ENCODE data around the gene TEAD2.

GRCh38 chr19:49362048-49362928 lies at the start of gene TEAD2:
- TF ChIP-seq, protein P1, sequence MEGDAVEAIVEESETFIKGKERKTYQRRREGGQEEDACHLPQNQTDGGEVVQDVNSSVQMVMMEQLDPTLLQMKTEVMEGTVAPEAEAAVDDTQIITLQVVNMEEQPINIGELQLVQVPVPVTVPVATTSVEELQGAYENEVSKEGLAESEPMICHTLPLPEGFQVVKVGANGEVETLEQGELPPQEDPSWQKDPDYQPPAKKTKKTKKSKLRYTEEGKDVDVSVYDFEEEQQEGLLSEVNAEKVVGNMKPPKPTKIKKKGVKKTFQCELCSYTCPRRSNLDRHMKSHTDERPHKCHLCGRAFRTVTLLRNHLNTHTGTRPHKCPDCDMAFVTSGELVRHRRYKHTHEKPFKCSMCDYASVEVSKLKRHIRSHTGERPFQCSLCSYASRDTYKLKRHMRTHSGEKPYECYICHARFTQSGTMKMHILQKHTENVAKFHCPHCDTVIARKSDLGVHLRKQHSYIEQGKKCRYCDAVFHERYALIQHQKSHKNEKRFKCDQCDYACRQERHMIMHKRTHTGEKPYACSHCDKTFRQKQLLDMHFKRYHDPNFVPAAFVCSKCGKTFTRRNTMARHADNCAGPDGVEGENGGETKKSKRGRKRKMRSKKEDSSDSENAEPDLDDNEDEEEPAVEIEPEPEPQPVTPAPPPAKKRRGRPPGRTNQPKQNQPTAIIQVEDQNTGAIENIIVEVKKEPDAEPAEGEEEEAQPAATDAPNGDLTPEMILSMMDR (IDR thresholded peaks at IDR 0.05; ENCODE audit: low read depth, low read length) = no peak
- TF ChIP-seq EZH2phosphoT487 (IDR thresholded peaks at IDR 0.05; ENCODE audit: low read depth) = no peak
